Measurements from ENCODE around the gene PIAS4. TPM values are rescaled to one million over a fixed set of nuclear protein-coding genes. Genes with fewer than 3 reads are reported as not detected.

The PIAS4 gene
- polyA plus RNA-seq, 1 donor: 25.0 TPM

GRCh38 chr19:4042731-4043082 lies 35.2 kb downstream of the PIAS4 start:
- no peak for DNase-seq (ENCODE audit: low read depth)

GRCh38 chr19:4043401-4043800 lies 35.9 kb downstream of the PIAS4 start:
- DNase-seq (ENCODE audit: low read depth): no peak

- DNase-seq (ENCODE audit: low read depth): no peak
These were observed 36.6 kb downstream of the PIAS4 start for GRCh38 chr19:4043966-4044715.

- DNase-seq (ENCODE audit: low read depth): no peak
These were observed 37.5 kb downstream of the PIAS4 start for GRCh38 chr19:4044990-4045465.

GRCh38 chr19:4045597-4046361 lies 38.2 kb downstream of the PIAS4 start:
- no peak for DNase-seq (ENCODE audit: low read depth)

GRCh38 chr19:4046362-4046691 lies 38.8 kb downstream of the PIAS4 start:
- no peak for DNase-seq (ENCODE audit: low read depth)

GRCh38 chr19:4046946-4047683 lies 39.6 kb downstream of the PIAS4 start:
- no peak for DNase-seq (ENCODE audit: low read depth)

GRCh38 chr19:4049432-4049831 lies 41.9 kb downstream of the PIAS4 start:
- no peak for DNase-seq (ENCODE audit: low read depth)

GRCh38 chr19:4051175-4052101 lies 43.9 kb downstream of the PIAS4 start:
- no peak for DNase-seq (ENCODE audit: low read depth)

GRCh38 chr19:4052114-4052992 lies 44.8 kb downstream of the PIAS4 start:
- no peak for DNase-seq (ENCODE audit: low read depth)

- DNase-seq (ENCODE audit: low read depth): no peak
These were observed 45.5 kb downstream of the PIAS4 start for GRCh38 chr19:4052993-4053422.

GRCh38 chr19:4053423-4054324 lies 46.1 kb downstream of the PIAS4 start:
- no peak for DNase-seq (ENCODE audit: low read depth)

- DNase-seq (ENCODE audit: low read depth): no peak
These were observed 47.1 kb downstream of the PIAS4 start for GRCh38 chr19:4054441-4055208.

GRCh38 chr19:4055209-4055552 lies 47.6 kb downstream of the PIAS4 start:
- no peak for DNase-seq (ENCODE audit: low read depth)

- DNase-seq (ENCODE audit: low read depth): no peak
These were observed 50.6 kb downstream of the PIAS4 start for GRCh38 chr19:4057931-4058692.

- DNase-seq (ENCODE audit: low read depth): no peak
These were observed 51.3 kb downstream of the PIAS4 start for GRCh38 chr19:4058693-4059452.

- no peak for DNase-seq (ENCODE audit: low read depth)
These were observed 51.9 kb downstream of the PIAS4 start for GRCh38 chr19:4059453-4059871.

Data from forelimb muscle (tissue), 1 donor.